HEK293 (cell line): Measurements from ENCODE around the gene ARHGEF28.

Experiments
- CTCF ChIP-seq: fragments of 450-650 bp; formaldehyde crosslinking; IDR thresholded peaks from 2 replicates; pipeline ENCODE4 v1.5.1; 2016; ENCODE audit warnings: missing biosample characterization, missing genetic modification characterization
- HOXD13 ChIP-seq: sonication (generic); formaldehyde crosslinking; IDR thresholded peaks from 2 replicates; pipeline ENCODE4 v1.8.0; 2022; ENCODE audit warnings: missing genetic modification reagents, borderline replicate concordance
- KLF1 ChIP-seq: fragments of 450-650 bp; formaldehyde crosslinking; IDR thresholded peaks from 2 replicates; pipeline ENCODE4 v1.5.1; 2016; ENCODE audit warnings: missing biosample characterization, missing genetic modification characterization
- KLF9 ChIP-seq: fragments of 450-650 bp; formaldehyde crosslinking; IDR thresholded peaks from 2 replicates; pipeline ENCODE4 v1.5.1; 2016; ENCODE audit warnings: missing biosample characterization, missing genetic modification characterization, low read depth
- PATZ1 ChIP-seq: fragments of 450-650 bp; formaldehyde crosslinking; IDR thresholded peaks from 2 replicates; pipeline ENCODE4 v1.5.1; 2016; ENCODE audit warnings: missing biosample characterization, missing genetic modification characterization
- ZBTB11 ChIP-seq: fragments of 450-650 bp; formaldehyde crosslinking; conservative IDR thresholded peaks from 2 replicates; pipeline ENCODE4 v1.5.1; 2016; ENCODE audit warnings: low read depth, missing biosample characterization, missing genetic modification characterization
- ZNF138 ChIP-seq: fragments of 450-650 bp; formaldehyde crosslinking; IDR thresholded peaks from 2 replicates; pipeline ENCODE4 v1.5.1; 2016; ENCODE audit warnings: missing biosample characterization, missing genetic modification characterization, borderline replicate concordance
- ZNF175 ChIP-seq: fragments of 450-650 bp; formaldehyde crosslinking; IDR thresholded peaks from 2 replicates; pipeline ENCODE4 v1.5.1; 2016; ENCODE audit warnings: missing biosample characterization, missing genetic modification characterization
- ZNF23 ChIP-seq: fragments of 450-650 bp; formaldehyde crosslinking; IDR thresholded peaks from 2 replicates; pipeline ENCODE4 v1.5.1; 2016; ENCODE audit warnings: missing biosample characterization, missing genetic modification characterization, borderline replicate concordance
- ZNF292 ChIP-seq: fragments of 450-650 bp; formaldehyde crosslinking; IDR thresholded peaks from 2 replicates; pipeline ENCODE4 v1.5.1; 2016; ENCODE audit warnings: low read depth, missing biosample characterization, missing genetic modification characterization, borderline replicate concordance
- ZNF549 ChIP-seq: fragments of 450-650 bp; IDR thresholded peaks from 2 replicates; pipeline ENCODE4 v1.5.1; 2018; ENCODE audit warnings: missing biosample characterization, missing genetic modification characterization, mild to moderate bottlenecking, inconsistent platforms, moderate library complexity
- ZNF670 ChIP-seq: fragments of 450-650 bp; formaldehyde crosslinking; IDR thresholded peaks from 2 replicates; pipeline ENCODE4 v1.5.1; 2016; ENCODE audit warnings: missing biosample characterization, missing genetic modification characterization, low read depth

GRCh38 chr5:73764586-73764985 lies 138.6 kb downstream of the ARHGEF28 start:
- TF ChIP-seq KLF9 (tag by site-specific recombination) (no peak), ZNF670 (tag by site-specific recombination) (no peak), CTCF (no peak), HOXD13 (CRISPR knock-in tag) (no peak), ZNF138 (no peak), ZBTB11 (tag by site-specific recombination) (no peak), ZNF549 (tag by site-specific recombination) (no peak), ZNF175 (tag by site-specific recombination) (no peak), ZNF292 (tag by site-specific recombination) (no peak), ZNF23 (no peak), KLF1 (tag by site-specific recombination) (no peak), PATZ1 (tag by site-specific recombination) (no peak)
